ENCODE data around the gene EGR4.
"Not testable (repeated sequence)": the region's sequence is repeated elsewhere in the genome, so short reads cannot be mapped to it uniquely, and the experiment has no call there.

DNA sequence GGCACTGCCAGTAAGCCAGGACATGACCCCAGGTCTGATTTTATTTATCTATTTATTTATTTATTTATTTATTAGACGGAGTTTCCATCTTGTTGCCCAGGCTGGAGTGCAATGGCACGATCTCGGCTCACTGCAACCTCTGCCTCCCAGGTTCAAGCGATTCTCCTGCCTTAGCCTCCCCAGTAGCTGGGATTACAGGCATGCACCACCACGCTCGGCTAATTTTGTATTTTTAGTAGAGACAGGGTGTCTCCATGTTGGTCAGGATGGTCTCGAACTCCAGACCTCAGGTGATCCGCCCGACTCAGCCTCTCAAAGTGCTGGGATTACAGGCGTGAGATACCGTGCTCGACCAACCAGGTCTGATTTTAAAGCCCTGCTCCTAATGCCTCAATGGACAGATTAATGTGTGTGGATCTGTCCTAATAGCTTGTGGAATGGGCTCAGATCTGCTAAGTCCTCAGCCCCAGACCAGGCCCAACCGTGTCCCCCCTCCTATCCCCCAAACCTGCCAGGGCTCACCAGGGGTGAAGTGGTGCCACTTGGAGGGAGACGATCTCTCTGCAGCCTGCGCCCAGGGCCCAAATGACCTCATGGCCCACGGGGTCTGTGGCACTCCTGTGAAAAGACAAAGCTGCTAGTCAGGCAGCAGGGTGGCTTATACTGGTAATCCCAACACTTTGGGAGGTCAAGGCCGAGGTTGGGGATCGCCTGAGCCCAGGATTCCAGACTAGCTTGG, 30.5 kb downstream of the EGR4 start:
- TF ChIP-seq, protein P1, sequence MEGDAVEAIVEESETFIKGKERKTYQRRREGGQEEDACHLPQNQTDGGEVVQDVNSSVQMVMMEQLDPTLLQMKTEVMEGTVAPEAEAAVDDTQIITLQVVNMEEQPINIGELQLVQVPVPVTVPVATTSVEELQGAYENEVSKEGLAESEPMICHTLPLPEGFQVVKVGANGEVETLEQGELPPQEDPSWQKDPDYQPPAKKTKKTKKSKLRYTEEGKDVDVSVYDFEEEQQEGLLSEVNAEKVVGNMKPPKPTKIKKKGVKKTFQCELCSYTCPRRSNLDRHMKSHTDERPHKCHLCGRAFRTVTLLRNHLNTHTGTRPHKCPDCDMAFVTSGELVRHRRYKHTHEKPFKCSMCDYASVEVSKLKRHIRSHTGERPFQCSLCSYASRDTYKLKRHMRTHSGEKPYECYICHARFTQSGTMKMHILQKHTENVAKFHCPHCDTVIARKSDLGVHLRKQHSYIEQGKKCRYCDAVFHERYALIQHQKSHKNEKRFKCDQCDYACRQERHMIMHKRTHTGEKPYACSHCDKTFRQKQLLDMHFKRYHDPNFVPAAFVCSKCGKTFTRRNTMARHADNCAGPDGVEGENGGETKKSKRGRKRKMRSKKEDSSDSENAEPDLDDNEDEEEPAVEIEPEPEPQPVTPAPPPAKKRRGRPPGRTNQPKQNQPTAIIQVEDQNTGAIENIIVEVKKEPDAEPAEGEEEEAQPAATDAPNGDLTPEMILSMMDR (IDR thresholded peaks at IDR 0.05 in 8 of 11, conservative IDR thresholded peaks at IDR 0.05 in 3 of 11), result not testable (repeated sequence)
- not testable (repeated sequence) for TF ChIP-seq POLR2A, POLR2AphosphoS5 (IDR thresholded peaks at IDR 0.05)
